NCI-H748 (cell line): ENCODE measurements around the gene ADGRL2.
A peak's percentile ranks its signal among the peaks of the same experiment; 100 is the strongest.
"Not testable (repeated sequence)": the region's sequence is repeated elsewhere in the genome, so short reads cannot be mapped to it uniquely, and the experiment has no call there.

Source experiments
- DNase-seq: peaks from one replicate; lab custom pipeline; 2025; ENCODE audit not compliant: unreplicated experiment; lab: John Stamatoyannopoulos, UW

ADGRL2 gene

GRCh38 chr1:81846630-81847029, 45.9 kb downstream of the ADGRL2 start:
- no peak for DNase-seq

GRCh38 chr1:81847063-81847462, 46.3 kb downstream of the ADGRL2 start:
- DNase-seq, result no peak

GRCh38 chr1:81848880-81849682, 48.3 kb downstream of the ADGRL2 start:
- peak; percentile 97 for DNase-seq

GRCh38 chr1:81850031-81850430, 49.3 kb downstream of the ADGRL2 start:
- DNase-seq, result no peak

GRCh38 chr1:81850495-81850894, 49.8 kb downstream of the ADGRL2 start:
- DNase-seq, result no peak

- no peak for DNase-seq
These were observed 50.5 kb downstream of the ADGRL2 start for GRCh38 chr1:81851217-81851616.

- no peak for DNase-seq
These were observed 52.2 kb downstream of the ADGRL2 start for GRCh38 chr1:81852961-81853360.

- DNase-seq, result no peak
These were observed 66.5 kb downstream of the ADGRL2 start for GRCh38 chr1:81867235-81867634.

- DNase-seq, result no peak
These were observed 68.6 kb downstream of the ADGRL2 start for GRCh38 chr1:81869307-81869706.

GRCh38 chr1:81871091-81871490, 70.4 kb downstream of the ADGRL2 start:
- not testable (repeated sequence) for DNase-seq

GRCh38 chr1:81873946-81874345, 73.2 kb downstream of the ADGRL2 start:
- DNase-seq, result no peak

GRCh38 chr1:81874461-81874860, 73.7 kb downstream of the ADGRL2 start:
- no peak for DNase-seq

- DNase-seq, result no peak
These were observed 74.2 kb downstream of the ADGRL2 start for GRCh38 chr1:81874940-81875339.

GRCh38 chr1:81876901-81877733, 76.4 kb downstream of the ADGRL2 start:
- no peak for DNase-seq

GRCh38 chr1:81877940-81878339, 77.2 kb downstream of the ADGRL2 start:
- DNase-seq, result no peak

- DNase-seq, result no peak
These were observed 77.8 kb downstream of the ADGRL2 start for GRCh38 chr1:81878538-81878937.

GRCh38 chr1:81880781-81881180, 80.0 kb downstream of the ADGRL2 start:
- DNase-seq, result no peak

- no peak for DNase-seq
These were observed 84.6 kb downstream of the ADGRL2 start for GRCh38 chr1:81885291-81885690.

- DNase-seq, result not testable (repeated sequence)
These were observed 85.6 kb downstream of the ADGRL2 start for GRCh38 chr1:81886292-81886691.

- DNase-seq, result no peak
These were observed 86.8 kb downstream of the ADGRL2 start for GRCh38 chr1:81887421-81888144.

- no peak for DNase-seq
These were observed 88.4 kb downstream of the ADGRL2 start for GRCh38 chr1:81889166-81889565.

- no peak for DNase-seq
These were observed 94.1 kb downstream of the ADGRL2 start for GRCh38 chr1:81894867-81895266.
